Cerebellar cortex (tissue), 1 donor: ENCODE results near the gene SLC25A24.
"Not testable (repeated sequence)": the region's sequence is repeated elsewhere in the genome, so short reads cannot be mapped to it uniquely, and the experiment has no call there.

Experiments used
- DNase-seq: peaks from one replicate; pipeline ENCODE4 v3.0.0-alpha.2; 2015; ENCODE audit warnings: low spot score

SLC25A24 gene

GRCh38 chr1:108199781-108200686 is at the start of gene SLC25A24:
SLC25A24 (minus strand) TSS chr1:108200343; CDS start chr1:108200138, 205 bp downstream.
- DNase-seq, result peak; percentile 60

- not testable (repeated sequence) for DNase-seq
These were observed 43.8 kb upstream of the SLC25A24 start, which contains the start of gene NBPF4 for GRCh38 chr1:108243976-108244375. NBPF4 (minus strand) TSS chr1:108244076; CDS start chr1:108243761, 315 bp downstream.

- DNase-seq, result not testable (repeated sequence)
These were observed 39.3 kb upstream of the SLC25A24 start for GRCh38 chr1:108239426-108239825.

GRCh38 chr1:108235308-108235707 is 35.2 kb upstream of the SLC25A24 start:
- not testable (repeated sequence) for DNase-seq

GRCh38 chr1:108232183-108232582 is 32.0 kb upstream of the SLC25A24 start:
- not testable (repeated sequence) for DNase-seq

GRCh38 chr1:108229976-108230375 is 29.8 kb upstream of the SLC25A24 start:
- not testable (repeated sequence) for DNase-seq

GRCh38 chr1:108227772-108228171 is 27.6 kb upstream of the SLC25A24 start:
- not testable (repeated sequence) for DNase-seq

- DNase-seq, result not testable (repeated sequence)
These were observed 26.7 kb upstream of the SLC25A24 start for GRCh38 chr1:108226855-108227254.

- not testable (repeated sequence) for DNase-seq
These were observed 23.1 kb upstream of the SLC25A24 start for GRCh38 chr1:108223226-108223625.

- not testable (repeated sequence) for DNase-seq
These were observed 17.5 kb upstream of the SLC25A24 start for GRCh38 chr1:108217515-108218174.

- DNase-seq, result not testable (repeated sequence)
These were observed 16.9 kb upstream of the SLC25A24 start for GRCh38 chr1:108217007-108217406.

GRCh38 chr1:108216028-108216890 is 16.1 kb upstream of the SLC25A24 start:
- not testable (repeated sequence) for DNase-seq

GRCh38 chr1:108214641-108215465 is 14.7 kb upstream of the SLC25A24 start:
- DNase-seq, result peak; percentile 7

- DNase-seq, result no peak
These were observed 10.9 kb upstream of the SLC25A24 start for GRCh38 chr1:108211014-108211413.

GRCh38 chr1:108209456-108210108 is 9.4 kb upstream of the SLC25A24 start:
- no peak for DNase-seq

- DNase-seq, result no peak
These were observed 8.7 kb upstream of the SLC25A24 start for GRCh38 chr1:108208724-108209446.

GRCh38 chr1:108203582-108203981 is 3.4 kb upstream of the SLC25A24 start:
- not testable (repeated sequence) for DNase-seq

GRCh38 chr1:108201687-108202086 is 1.5 kb upstream of the SLC25A24 start:
- no peak for DNase-seq

- DNase-seq, result peak; percentile 81
These were observed 526 bp upstream of the SLC25A24 start for GRCh38 chr1:108200687-108201051.
